HG03457 (cell line): ENCODE measurements around the gene STIM2.
"Not testable (repeated sequence)": the region's sequence is repeated elsewhere in the genome, so short reads cannot be mapped to it uniquely, and the experiment has no call there.

Experiments
- ATAC-seq: cut with Tn5 transposase; IDR thresholded peaks from one replicate; pipeline ENCODE4 v1.9.1; 2021; ENCODE audit warnings: moderate number of reproducible peaks; ENCODE audit not compliant: unreplicated experiment

The STIM2 gene

DNA sequence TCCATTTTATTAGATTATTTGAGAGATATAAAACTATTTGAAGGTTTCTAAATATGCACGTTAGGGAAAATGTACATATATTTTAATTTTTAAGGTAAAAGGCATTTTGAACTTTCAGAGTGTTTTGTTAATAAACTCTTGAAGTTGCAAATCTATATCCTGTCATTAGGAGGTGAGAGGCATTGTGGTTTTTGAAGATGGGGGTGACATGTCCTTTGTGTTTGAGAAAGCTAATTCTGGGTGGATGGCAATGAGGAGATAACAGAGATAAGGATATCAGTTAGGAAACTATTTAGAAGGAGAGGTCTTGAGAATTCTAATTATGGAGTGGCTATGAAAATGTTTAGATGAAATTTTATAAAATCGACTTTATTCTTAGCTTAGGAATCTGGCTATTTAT, 6.1 kb downstream of the STIM2 start:
- ATAC-seq = no peak

GRCh38 chr4:26867914-26868684, 7.5 kb downstream of the STIM2 start:
- ATAC-seq = no peak

DNA sequence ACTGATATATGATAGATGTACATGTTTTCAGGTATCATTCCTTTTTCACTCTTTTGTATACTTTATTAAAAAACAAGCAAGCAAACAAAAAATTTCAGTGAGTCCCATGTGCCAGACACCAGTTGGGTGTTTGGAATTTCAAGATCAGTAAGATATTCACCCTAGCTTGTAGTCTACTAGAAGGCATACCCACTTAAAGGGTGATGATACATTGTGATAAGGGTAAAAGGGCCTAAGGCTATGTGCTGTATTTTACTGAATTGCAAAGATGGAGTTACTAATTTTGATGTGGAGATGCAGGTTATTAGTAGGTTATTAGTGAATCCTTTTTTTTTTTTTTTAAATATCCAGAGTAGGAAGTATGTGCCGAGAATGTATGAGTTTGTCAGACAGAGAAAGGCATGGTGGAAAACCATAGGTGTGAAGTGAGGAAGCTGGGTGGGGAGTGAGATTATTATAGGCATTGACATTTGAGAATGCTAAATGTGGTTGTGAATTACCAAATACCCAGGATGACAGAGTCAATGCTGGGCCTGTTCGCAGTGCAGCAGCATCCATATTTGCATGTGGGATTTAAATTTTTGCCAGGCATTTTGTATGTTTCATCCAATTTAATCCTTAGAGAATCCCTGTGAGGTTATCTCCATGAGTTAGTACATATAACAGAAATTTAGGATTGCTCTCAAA, 10.1 kb downstream of the STIM2 start:
- ATAC-seq = no peak

- no peak for ATAC-seq
Measured at GRCh38 chr4:26871611-26872010, 11.0 kb downstream of the STIM2 start.

DNA sequence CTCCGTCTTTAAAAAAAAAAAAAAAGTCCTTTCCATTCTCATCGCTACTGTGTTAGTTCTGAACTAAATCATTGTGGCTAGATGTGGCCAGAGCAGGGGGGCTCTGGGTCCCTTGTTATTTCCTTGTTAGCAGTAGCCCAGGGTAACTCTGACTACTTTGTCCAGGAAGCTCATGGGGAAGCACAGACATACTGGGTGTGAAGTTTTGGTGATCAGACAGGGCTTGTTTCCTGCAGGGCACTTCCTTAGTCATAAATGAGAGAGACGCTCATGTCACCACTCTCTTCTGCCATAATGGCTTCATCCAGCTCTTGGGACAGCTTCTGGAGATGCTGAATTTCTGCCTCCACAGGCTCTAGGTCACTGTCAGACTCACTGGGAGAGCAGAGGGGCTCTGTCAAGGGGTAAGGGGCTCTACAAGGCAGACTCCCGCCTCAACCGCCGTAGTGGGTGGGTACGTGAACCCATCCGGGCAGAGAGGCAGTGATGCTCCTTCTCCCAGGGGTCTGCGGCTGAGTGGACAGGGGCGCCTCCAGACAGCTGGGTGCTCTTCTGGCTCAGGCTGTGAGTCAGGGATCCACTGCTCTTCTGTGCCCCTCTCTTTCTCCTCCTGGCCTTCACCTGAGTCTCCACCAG, 12.9 kb downstream of the STIM2 start:
- ATAC-seq = peak; percentile 71

DNA sequence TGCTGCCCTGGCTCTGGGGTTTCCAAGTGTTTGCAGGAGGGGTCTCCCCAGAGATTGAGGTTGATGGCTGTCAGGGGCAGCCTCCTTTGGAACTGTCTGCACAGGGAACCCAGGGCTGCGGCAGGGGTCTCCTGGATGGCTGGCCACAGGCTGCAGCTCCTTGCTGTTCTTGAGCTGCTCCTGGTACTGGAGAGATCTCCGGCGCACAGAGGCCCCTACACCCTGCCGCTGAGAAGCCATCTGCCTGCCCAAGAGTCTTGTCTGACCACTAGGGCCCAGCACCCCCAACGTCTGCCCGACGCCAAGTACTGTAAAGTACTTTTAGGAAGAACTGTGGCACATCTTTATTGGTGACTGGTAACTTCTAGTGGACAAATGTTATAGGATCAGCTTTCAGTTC, 13.5 kb downstream of the STIM2 start:
- no peak for ATAC-seq

DNA sequence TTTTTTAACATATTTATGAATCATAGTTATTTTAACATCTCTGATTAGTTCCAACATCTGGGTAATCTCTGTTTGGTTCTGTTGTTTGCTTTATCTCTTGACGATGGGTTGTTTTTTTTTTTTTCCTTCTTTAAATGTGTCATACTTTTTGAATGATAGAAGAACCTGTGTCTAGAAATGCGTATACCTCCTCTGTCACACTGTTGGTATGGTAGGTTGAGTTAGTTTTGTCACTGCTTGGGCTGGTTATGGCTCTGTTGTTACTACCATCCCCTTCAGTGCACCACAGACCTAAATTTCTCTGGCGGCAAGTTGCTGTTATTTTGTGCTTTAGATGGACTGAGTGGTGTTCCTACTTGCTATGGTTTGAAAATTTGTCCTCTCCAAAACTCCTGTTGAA, 16.8 kb downstream of the STIM2 start:
- no peak for ATAC-seq

- no peak for ATAC-seq
Measured at GRCh38 chr4:26877961-26878360, 17.3 kb downstream of the STIM2 start.

- no peak for ATAC-seq
Measured at GRCh38 chr4:26878794-26879391, 18.3 kb downstream of the STIM2 start.

GRCh38 chr4:26879805-26880204, 19.2 kb downstream of the STIM2 start:
- no peak for ATAC-seq

- ATAC-seq = no peak
Measured at GRCh38 chr4:26884026-26884425, 23.4 kb downstream of the STIM2 start.

DNA sequence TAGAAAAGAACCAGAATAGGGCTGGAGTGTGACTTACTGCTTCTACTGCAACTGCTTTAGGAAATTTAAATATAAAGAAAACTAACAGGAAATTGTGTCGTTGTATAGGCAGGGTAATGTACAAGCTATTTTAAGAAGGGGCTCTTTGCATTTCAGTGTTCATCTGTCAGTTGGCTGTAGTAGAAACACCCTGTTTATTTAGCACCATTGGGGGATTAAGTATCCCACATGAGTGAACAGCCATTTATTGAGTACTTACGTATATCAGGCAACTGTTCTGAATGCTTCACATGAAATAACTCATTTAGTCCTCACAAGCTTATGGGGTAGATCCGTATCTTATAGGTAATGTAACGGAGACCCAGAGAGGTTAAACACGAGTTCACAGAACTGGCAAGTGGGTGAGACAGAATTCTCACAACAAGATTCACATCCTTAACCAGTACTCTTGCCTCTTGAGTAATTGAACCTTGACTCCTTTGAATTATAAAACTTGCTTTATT, 23.9 kb downstream of the STIM2 start:
- peak; percentile 39 for ATAC-seq

DNA sequence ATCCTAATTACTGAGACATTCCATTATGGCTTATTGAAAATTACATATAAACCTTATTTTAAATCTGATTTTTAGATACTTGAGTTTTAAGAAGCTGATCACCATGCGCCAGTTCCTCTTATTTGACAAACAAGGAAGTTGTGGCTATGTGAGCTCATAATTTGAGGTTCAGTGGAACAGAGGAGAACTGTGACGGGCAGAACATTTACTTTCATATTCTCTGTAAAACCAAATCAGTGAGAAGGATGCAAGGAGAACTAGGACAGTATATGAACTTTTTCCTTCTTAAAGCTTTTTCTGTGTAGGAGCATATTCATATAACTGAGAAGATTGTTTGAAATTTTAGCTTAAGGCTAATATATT, 25.3 kb downstream of the STIM2 start:
- peak; percentile 65 for ATAC-seq

GRCh38 chr4:26887143-26887542, 26.5 kb downstream of the STIM2 start:
- no peak for ATAC-seq

- no peak for ATAC-seq
Measured at GRCh38 chr4:26887809-26888208, 27.2 kb downstream of the STIM2 start.

DNA sequence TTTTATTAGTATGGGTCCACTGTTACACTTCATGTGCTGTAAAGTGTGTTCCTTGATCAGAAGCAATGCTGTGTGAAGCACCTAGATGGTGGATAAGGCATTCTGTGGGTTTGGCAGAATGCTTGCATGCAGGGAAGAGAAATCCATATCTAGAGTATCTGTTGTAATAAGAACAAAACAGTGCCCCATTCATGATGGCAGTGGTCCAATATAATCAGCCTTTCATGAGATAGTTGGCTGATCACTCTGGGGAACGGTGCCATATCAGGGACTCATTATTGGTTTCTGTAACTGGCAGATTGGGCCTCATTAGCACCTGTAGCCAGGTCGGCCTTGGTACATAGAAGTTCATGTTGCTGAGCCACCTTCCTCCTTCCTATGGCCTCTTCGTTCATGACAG, 28.7 kb downstream of the STIM2 start:
- no peak for ATAC-seq

DNA sequence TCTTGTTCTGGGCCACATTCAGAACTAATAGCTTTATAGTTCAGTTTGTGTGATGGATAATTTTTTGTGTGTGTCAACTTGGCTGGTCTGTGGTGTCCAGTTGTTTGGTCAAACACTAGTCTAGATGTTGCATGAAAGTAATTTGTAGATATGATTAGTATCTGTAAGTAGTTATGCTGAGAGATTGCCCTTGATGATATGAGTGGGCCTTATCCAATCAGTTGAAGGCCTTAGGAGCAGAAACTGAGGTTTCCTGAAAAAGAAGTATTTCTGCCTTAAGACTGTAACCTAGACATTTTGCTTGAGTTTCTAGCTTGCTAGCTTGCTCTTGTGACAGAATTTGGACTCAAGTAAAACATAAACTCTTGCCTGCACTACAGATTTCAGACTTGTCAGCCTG, 30.4 kb downstream of the STIM2 start:
- no peak for ATAC-seq

- ATAC-seq = no peak
Measured at GRCh38 chr4:26891867-26892266, 31.2 kb downstream of the STIM2 start.

DNA sequence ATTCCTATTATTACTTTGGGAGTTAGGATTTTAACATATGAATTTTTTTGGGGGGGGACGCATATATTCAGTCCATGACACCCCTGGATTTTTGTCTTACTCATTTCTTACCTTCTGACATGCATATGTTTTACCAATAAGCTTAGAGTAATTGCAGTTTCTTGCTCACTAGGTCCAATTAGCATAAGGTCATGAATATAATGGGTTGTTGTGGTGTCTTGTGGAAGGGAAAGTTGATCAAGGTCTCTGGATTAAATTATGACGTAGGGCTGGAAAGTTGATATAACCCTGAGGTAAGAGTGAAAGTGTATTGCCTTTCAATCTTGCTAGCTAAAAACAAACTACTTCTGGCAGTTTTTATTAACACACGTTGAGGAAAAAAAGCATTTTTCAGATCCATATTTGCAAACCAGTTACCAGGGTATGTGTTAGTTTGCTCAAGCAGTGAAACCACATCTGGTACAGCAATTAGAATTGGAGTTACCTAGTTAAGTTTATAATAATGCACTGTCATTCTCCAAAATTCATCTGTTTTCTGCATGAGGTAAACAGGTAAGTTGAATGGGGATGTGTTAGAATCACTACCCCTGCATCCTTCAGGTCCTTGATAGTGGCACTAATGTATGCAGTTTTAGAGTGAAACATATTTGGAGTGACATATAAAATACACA, 32.0 kb downstream of the STIM2 start:
- no peak for ATAC-seq

- no peak for ATAC-seq
Measured at GRCh38 chr4:26893491-26893890, 32.9 kb downstream of the STIM2 start.

- not testable (repeated sequence) for ATAC-seq
Measured at GRCh38 chr4:26894881-26895280, 34.2 kb downstream of the STIM2 start.
